Trophoblast cell (in vitro differentiated cells and primary cell): ENCODE measurements around the gene WDR62.
A peak's percentile ranks its signal among the peaks of the same experiment; 100 is the strongest.

Experiments
- DNase-seq, 2 donors: peaks; one replicate each; pipeline ENCODE4 v3.0.0-alpha.2; 2016
- H2AFZ ChIP-seq: 2 replicates; pipeline ENCODE4 v1.6.1; 2013; ENCODE audit warnings: low read length, moderate library complexity, mild to moderate bottlenecking; ENCODE audit not compliant: insufficient read depth, poor library complexity
- H2AK5ac ChIP-seq: 2 replicates; pipeline ENCODE4 v1.6.1; 2013; ENCODE audit warnings: mild to moderate bottlenecking, low read length
- H2BK120ac ChIP-seq: 2 replicates; pipeline ENCODE4 v1.6.1; 2013; ENCODE audit warnings: low read length, mild to moderate bottlenecking, moderate library complexity; ENCODE audit not compliant: insufficient read depth, poor library complexity
- H2BK12ac ChIP-seq: 2 replicates; pipeline ENCODE4 v1.6.1; 2013; ENCODE audit warnings: mild to moderate bottlenecking, low read length, moderate library complexity
- H2BK5ac ChIP-seq: 2 replicates; pipeline ENCODE4 v1.6.1; 2013; ENCODE audit warnings: low read length, low read depth, moderate library complexity, mild to moderate bottlenecking; ENCODE audit not compliant: poor library complexity
- H3K14ac ChIP-seq: 2 replicates; pipeline ENCODE4 v1.6.1; 2013; ENCODE audit warnings: mild to moderate bottlenecking, low read length
- H3K18ac ChIP-seq: 2 replicates; pipeline ENCODE4 v1.6.1; 2013; ENCODE audit warnings: mild to moderate bottlenecking, low read length
- H3K23ac ChIP-seq: 2 replicates; pipeline ENCODE4 v1.6.1; 2013; ENCODE audit warnings: low read length
- H3K27ac ChIP-seq: 2 replicates; pipeline ENCODE4 v1.5.1; 2013; ENCODE audit warnings: low read depth, mild to moderate bottlenecking, inconsistent platforms, low read length, moderate library complexity
- H3K27me3 ChIP-seq: 2 replicates; pipeline ENCODE4 v1.6.1; 2013; ENCODE audit warnings: inconsistent platforms, mild to moderate bottlenecking, low read length, moderate library complexity; ENCODE audit not compliant: insufficient read depth
- H3K36me3 ChIP-seq, 2 experiments: 1 replicate in 1 of 2; 2 replicates in 1 of 2; pipeline ENCODE4 v1.6.1; 2013; ENCODE audit warnings: low read length in 2 of 2, mild to moderate bottlenecking in 2 of 2, moderate library complexity in 1 of 2; ENCODE audit not compliant: insufficient read depth in 2 of 2, control insufficient read depth in 1 of 2
- H3K4ac ChIP-seq: 2 replicates; pipeline ENCODE4 v1.6.1; 2013; ENCODE audit warnings: low read depth, mild to moderate bottlenecking, low read length, moderate library complexity
- H3K4me1 ChIP-seq, 2 experiments: 1 replicate in 1 of 2; 2 replicates in 1 of 2; pipeline ENCODE4 v1.6.1; 2013; ENCODE audit warnings: low read length in 2 of 2, mild to moderate bottlenecking in 2 of 2, moderate library complexity in 1 of 2; ENCODE audit not compliant: insufficient read depth in 2 of 2, control insufficient read depth in 1 of 2
- H3K4me2 ChIP-seq: 2 replicates; pipeline ENCODE4 v1.6.1; 2013; ENCODE audit warnings: inconsistent platforms, mild to moderate bottlenecking, low read length, moderate library complexity
- H3K4me3 ChIP-seq: 2 replicates; pipeline ENCODE4 v1.5.1; 2013; ENCODE audit warnings: mild to moderate bottlenecking, low read depth, low read length, inconsistent platforms
- H3K79me1 ChIP-seq: one replicate; pipeline ENCODE4 v1.6.1; 2013; ENCODE audit warnings: low read length
- H3K79me2 ChIP-seq: 2 replicates; pipeline ENCODE4 v1.6.1; 2013; ENCODE audit warnings: low read length, mild to moderate bottlenecking; ENCODE audit not compliant: control insufficient read depth, insufficient read depth, poor library complexity
- H3K9ac ChIP-seq: 2 replicates; pipeline ENCODE4 v1.6.1; 2013; ENCODE audit warnings: mild to moderate bottlenecking, low read length
- H3K9me3 ChIP-seq: 2 replicates; pipeline ENCODE4 v1.6.1; 2013; ENCODE audit warnings: low read depth, mild to moderate bottlenecking, control low read depth, inconsistent platforms, low read length; ENCODE audit not compliant: insufficient read depth
- H4K12ac ChIP-seq: 2 replicates; pipeline ENCODE4 v1.6.1; 2013; ENCODE audit warnings: low read depth, mild to moderate bottlenecking, low read length, moderate library complexity
- H4K8ac ChIP-seq: 2 replicates; pipeline ENCODE4 v1.6.1; 2013; ENCODE audit warnings: low read depth, mild to moderate bottlenecking, low read length, moderate library complexity
- H4K91ac ChIP-seq: one replicate; pipeline ENCODE4 v1.6.1; 2013; ENCODE audit warnings: low read depth, mild to moderate bottlenecking, low read length, moderate library complexity
- WGBS: extraction: QIAGEN DNeasy Blood & Tissue Kit; methylation state at CpG from one replicate; pipeline ENCODE4 v1.1.7; 2013; ENCODE audit warnings: missing lambda C conversion rate; ENCODE audit not compliant: insufficient read length, insufficient coverage; ENCODE audit errors: extremely low coverage; 5-methylcytosine and 5-hydroxymethylcytosine counted together

The WDR62 gene

DNA sequence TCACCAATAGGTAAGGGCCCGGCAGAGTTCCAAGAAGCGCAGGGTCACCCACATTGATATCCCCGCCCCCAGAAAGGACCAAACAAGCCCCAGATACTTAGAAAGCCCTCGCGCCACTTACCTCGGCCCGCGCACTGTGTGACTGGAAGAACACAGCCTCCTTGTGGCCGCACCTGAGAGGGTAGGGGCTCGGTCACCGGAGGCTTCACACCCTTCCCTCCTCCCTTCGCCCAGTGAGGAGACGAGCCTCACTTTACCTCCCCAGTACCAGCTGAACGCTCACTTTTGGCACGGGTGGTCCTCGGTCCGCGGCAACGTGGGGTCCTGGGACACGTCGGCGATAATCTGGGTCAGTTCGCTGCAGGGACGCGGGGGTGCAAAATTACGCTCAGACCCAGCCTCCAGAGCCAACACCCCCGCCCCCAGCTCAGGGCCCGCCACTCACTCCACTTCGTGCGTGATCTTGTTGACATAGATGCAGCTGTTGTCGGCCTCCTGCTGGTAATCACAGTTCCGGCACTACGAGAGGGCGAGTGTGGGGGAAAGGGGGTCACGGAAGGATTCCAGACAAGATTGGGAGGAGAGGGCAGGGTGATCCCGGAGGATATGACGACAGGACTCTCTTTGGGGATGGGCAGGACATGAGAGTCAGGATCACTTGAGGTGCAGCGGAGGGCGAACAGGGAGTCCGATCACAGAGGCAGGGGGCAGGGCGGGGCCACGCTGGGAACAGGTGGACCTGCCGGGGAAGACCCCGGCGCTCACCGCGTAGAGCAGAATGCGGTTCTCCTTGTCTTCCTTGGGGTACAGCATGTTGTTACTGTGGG is 59.4 kb downstream of the WDR62 start:
- peaks cover 25 to 32% of the 10 kb centered on the region in 2 experiments for H3K36me3 ChIP-seq
- WGBS, result no CpG with 5 or more reads among the region's 48 CpGs
- H3K4me3 ChIP-seq, result peak overlapping the region; percentile 80
- H3K4me1 ChIP-seq, result peaks cover 14 to 16% of the 10 kb centered on the region in 2 experiments
- H3K18ac ChIP-seq, result peak overlapping the region; percentile 55
- no peak overlapping the region for H3K23ac ChIP-seq
- H4K8ac ChIP-seq, result peak overlapping the region; percentile 81
- no peaks in the 10 kb centered on the region for H3K9me3 ChIP-seq
- H3K27me3 ChIP-seq, result no peaks in the 10 kb centered on the region
- peak overlapping the region; percentile 14 for H4K12ac ChIP-seq
- no peak overlapping the region for H2BK5ac ChIP-seq
- H3K9ac ChIP-seq, result peak overlapping the region; percentile 76
- DNase-seq, result peak in 1 of 2 donors; percentile 8
- H4K91ac ChIP-seq, result peak overlapping the region; percentile 64
- peak overlapping the region; percentile 40 for H2BK120ac ChIP-seq
- no peak overlapping the region for H2AK5ac ChIP-seq
- H3K4ac ChIP-seq, result peak overlapping the region; percentile 23
- peaks cover 12% of the 10 kb centered on the region for H3K79me2 ChIP-seq
- H3K4me2 ChIP-seq, result peak overlapping the region; percentile 93
- H3K27ac ChIP-seq, result peak overlapping the region; percentile 26
- H3K14ac ChIP-seq, result peak overlapping the region; percentile 70
- peak overlapping the region; percentile 68 for H2AFZ ChIP-seq
- H3K79me1 ChIP-seq, result peaks cover 13% of the 10 kb centered on the region
- no peak overlapping the region for H2BK12ac ChIP-seq

DNA sequence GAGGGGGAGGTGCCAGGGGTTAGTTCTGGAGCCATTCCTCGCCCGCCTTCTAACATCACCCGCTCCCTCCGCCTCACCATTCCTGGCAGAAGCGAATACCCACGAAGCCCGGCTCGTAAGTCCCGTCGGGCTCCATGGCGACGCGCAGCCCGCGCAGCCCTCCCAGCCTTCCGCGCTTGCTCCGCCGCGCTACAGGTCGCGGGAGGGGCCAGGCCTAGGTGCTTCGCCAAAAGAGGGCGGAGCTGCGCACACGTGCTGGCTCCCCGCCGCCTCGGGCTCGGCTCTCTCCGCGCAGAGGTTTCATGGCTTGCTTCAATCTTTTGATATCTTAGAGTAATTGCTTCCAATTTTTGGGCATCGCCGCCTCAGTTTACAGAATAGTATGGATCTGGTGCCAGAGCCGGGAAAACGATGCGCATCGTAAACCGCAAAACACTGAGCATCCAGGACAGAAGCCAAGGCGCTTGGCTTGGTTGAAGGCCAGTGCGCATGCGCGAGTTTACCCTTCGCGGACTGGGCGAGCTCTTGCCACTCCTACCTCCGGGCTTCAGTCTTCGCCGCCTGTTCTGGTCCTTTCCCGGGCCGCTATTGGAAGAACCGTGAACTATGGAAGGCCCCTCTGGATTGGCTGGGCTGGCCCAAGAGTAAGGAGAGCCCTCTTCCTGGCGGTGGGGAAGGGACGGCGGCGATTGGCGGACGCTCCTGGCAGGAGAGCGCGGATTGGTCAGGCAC is 60.2 kb downstream of the WDR62 start, which contains the start of gene POLR2I:
Gene POLR2I (minus strand): TSS at position 155 of the 732 bp plus-strand sequence. CDS start 19 bp downstream, at position 136.
- Histone ChIP-seq H3K9ac (peak within 1 kb of the TSS; percentile 76), H2AK5ac (no peak within 1 kb of the TSS), H2AFZ (peak within 1 kb of the TSS; percentile 90), H3K27ac (peak within 1 kb of the TSS; percentile 79), H3K14ac (peak within 1 kb of the TSS; percentile 70), H3K4me1 (peaks cover 14 to 16% of the 10 kb centered on the region in 2 experiments), H4K8ac (peak within 1 kb of the TSS; percentile 91), H3K27me3 (no peaks in the 10 kb centered on the region), H4K91ac (peak within 1 kb of the TSS; percentile 70), H3K4me3 (peak within 1 kb of the TSS; percentile 93), H3K4ac (peak within 1 kb of the TSS; percentile 60), H2BK12ac (no peak within 1 kb of the TSS), H3K4me2 (peak within 1 kb of the TSS; percentile 93), H4K12ac (peak within 1 kb of the TSS; percentile 70), H3K18ac (peak within 1 kb of the TSS; percentile 67), H3K79me2 (peaks cover 12% of the 10 kb centered on the region), H3K79me1 (peaks cover 13% of the 10 kb centered on the region), H3K9me3 (no peaks in the 10 kb centered on the region), H3K23ac (no peak within 1 kb of the TSS), H2BK120ac (peak within 1 kb of the TSS; percentile 40), H3K36me3 (peaks cover 29 to 36% of the 10 kb centered on the region in 2 experiments), H2BK5ac (no peak within 1 kb of the TSS)
- peak; percentile 100 for DNase-seq
- WGBS, result no CpG with 5 or more reads among the region's 60 CpGs

DNA sequence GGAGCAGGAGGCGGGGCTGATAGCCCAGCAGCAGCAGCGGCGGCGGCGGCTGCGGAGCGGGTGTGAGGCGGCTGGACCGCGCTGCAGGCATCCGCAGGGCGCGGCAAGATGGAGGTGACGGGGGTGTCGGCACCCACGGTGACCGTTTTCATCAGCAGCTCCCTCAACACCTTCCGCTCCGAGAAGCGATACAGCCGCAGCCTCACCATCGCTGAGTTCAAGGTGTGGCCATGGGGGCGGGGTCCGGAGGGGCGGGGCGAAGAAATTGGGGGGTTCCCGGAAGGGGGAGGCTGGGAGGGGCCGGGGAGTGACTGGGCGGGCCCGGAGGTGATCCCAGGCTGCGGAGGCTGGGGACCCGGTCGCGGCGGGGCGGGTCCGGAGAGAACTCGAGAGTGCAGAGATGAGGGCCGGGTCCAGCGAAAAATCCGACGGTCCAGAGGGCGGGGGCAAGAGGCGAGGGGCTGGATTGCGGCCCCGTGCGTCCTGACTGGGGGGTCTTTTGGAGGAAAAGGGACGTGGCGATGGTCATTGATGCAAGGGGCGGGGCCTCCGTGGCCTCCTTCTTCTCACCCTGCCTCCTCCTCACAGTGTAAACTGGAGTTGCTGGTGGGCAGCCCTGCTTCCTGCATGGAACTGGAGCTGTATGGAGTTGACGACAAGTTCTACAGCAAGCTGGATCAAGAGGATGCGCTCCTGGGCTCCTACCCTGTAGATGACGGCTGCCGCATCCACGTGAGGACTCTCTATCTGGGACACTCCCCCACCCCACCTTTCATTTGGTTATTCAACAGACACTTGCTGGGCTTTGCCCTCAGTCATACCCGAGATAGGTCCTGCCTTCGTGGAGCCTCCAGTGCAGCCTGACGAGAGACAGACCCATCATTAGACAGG is 61.0 kb downstream of the WDR62 start, which contains the start of gene TBCB:
Gene TBCB (plus strand): TSS at position 16 of the 891 bp plus-strand sequence. CDS start 93 bp downstream, at position 109.
- H3K79me2 ChIP-seq, result peaks cover 12% of the 10 kb centered on the region
- peak within 1 kb of the TSS; percentile 70 for H4K12ac ChIP-seq
- H2BK12ac ChIP-seq, result no peak within 1 kb of the TSS
- no peak within 1 kb of the TSS for H3K23ac ChIP-seq
- peak within 1 kb of the TSS; percentile 71 for H2AK5ac ChIP-seq
- peaks cover 14 to 16% of the 10 kb centered on the region in 2 experiments for H3K4me1 ChIP-seq
- peaks cover 13% of the 10 kb centered on the region for H3K79me1 ChIP-seq
- no CpG with 5 or more reads among the region's 59 CpGs for WGBS
- peak within 1 kb of the TSS; percentile 60 for H3K4ac ChIP-seq
- peak within 1 kb of the TSS; percentile 91 for H4K8ac ChIP-seq
- peaks cover 33 to 44% of the 10 kb centered on the region in 2 experiments for H3K36me3 ChIP-seq
- H3K9me3 ChIP-seq, result no peaks in the 10 kb centered on the region
- peak within 1 kb of the TSS; percentile 93 for H3K4me3 ChIP-seq
- H3K4me2 ChIP-seq, result peak within 1 kb of the TSS; percentile 93
- peak within 1 kb of the TSS; percentile 40 for H2BK120ac ChIP-seq
- H4K91ac ChIP-seq, result peak within 1 kb of the TSS; percentile 70
- H3K14ac ChIP-seq, result peak within 1 kb of the TSS; percentile 70
- peak within 1 kb of the TSS; percentile 67 for H3K18ac ChIP-seq
- no peaks in the 10 kb centered on the region for H3K27me3 ChIP-seq
- peak within 1 kb of the TSS; percentile 79 for H3K27ac ChIP-seq
- DNase-seq, result no peak
- no peak within 1 kb of the TSS for H2BK5ac ChIP-seq
- H2AFZ ChIP-seq, result peak within 1 kb of the TSS; percentile 90
- H3K9ac ChIP-seq, result peak within 1 kb of the TSS; percentile 76
